Measurements from ENCODE around the gene TRPM2. TPM values are rescaled to one million over a fixed set of nuclear protein-coding genes. Genes with fewer than 3 reads are reported as not detected.
"Not testable (repeated sequence)": the region's sequence is repeated elsewhere in the genome, so short reads cannot be mapped to it uniquely, and the experiment has no call there.

TRPM2 gene
- total RNA-seq, 1 experiment from 2014 or later: not detected

- in situ Hi-C loops (cut with HindIII; ENCODE audit: low pct_unique_long_range_greater_than_20kb, low sequenced_read_pairs): no loop called here
- DNase-seq (ENCODE audit: low read depth): no peak
Measured at GRCh38 chr21:44349416-44349846, 4.0 kb upstream of the TRPM2 start.

- no peak for DNase-seq (ENCODE audit: low read depth)
- in situ Hi-C loops (cut with HindIII; ENCODE audit: low pct_unique_long_range_greater_than_20kb, low sequenced_read_pairs): no loop called here
Measured at GRCh38 chr21:44349847-44350772, 3.3 kb upstream of the TRPM2 start.

GRCh38 chr21:44350773-44351481 lies 2.5 kb upstream of the TRPM2 start:
- DNase-seq (ENCODE audit: low read depth): no peak
- in situ Hi-C loops (cut with HindIII; ENCODE audit: low pct_unique_long_range_greater_than_20kb, low sequenced_read_pairs): no loop called here

GRCh38 chr21:44351535-44352252 lies 1.7 kb upstream of the TRPM2 start:
- in situ Hi-C loops (cut with HindIII; ENCODE audit: low pct_unique_long_range_greater_than_20kb, low sequenced_read_pairs): no loop called here
- no peak for DNase-seq (ENCODE audit: low read depth)

- in situ Hi-C loops (cut with HindIII; ENCODE audit: low pct_unique_long_range_greater_than_20kb, low sequenced_read_pairs): no loop called here
- no peak for DNase-seq (ENCODE audit: low read depth)
Measured at GRCh38 chr21:44352253-44352860, 1.1 kb upstream of the TRPM2 start.

GRCh38 chr21:44354001-44354405 lies 582 bp downstream of the TRPM2 start:
- DNase-seq (ENCODE audit: low read depth): no peak
- in situ Hi-C loops (cut with HindIII; ENCODE audit: low pct_unique_long_range_greater_than_20kb, low sequenced_read_pairs): no loop called here

GRCh38 chr21:44354775-44355771 lies 1.7 kb downstream of the TRPM2 start:
- in situ Hi-C loops (cut with HindIII; ENCODE audit: low pct_unique_long_range_greater_than_20kb, low sequenced_read_pairs): no loop called here

GRCh38 chr21:44356160-44356559 lies 2.7 kb downstream of the TRPM2 start:
- no peak for DNase-seq (ENCODE audit: low read depth)
- in situ Hi-C loops (cut with HindIII; ENCODE audit: low pct_unique_long_range_greater_than_20kb, low sequenced_read_pairs): no loop called here

More at GRCh38 chr21:44354775-44355771, 1.7 kb downstream of the TRPM2 start:
- no peak for DNase-seq (ENCODE audit: low read depth)

- DNase-seq (ENCODE audit: low read depth): peak; percentile 21
- in situ Hi-C loops (cut with HindIII; ENCODE audit: low pct_unique_long_range_greater_than_20kb, low sequenced_read_pairs): no loop called here
Measured at GRCh38 chr21:44356636-44357035, 3.2 kb downstream of the TRPM2 start.

GRCh38 chr21:44357064-44357837 lies 3.8 kb downstream of the TRPM2 start:
- in situ Hi-C loops (cut with HindIII; ENCODE audit: low pct_unique_long_range_greater_than_20kb, low sequenced_read_pairs): no loop called here
- DNase-seq (ENCODE audit: low read depth): no peak

- in situ Hi-C loops (cut with HindIII; ENCODE audit: low pct_unique_long_range_greater_than_20kb, low sequenced_read_pairs): no loop called here
- DNase-seq (ENCODE audit: low read depth): no peak
Measured at GRCh38 chr21:44359396-44359795, 6.0 kb downstream of the TRPM2 start.

- in situ Hi-C loops (cut with HindIII; ENCODE audit: low pct_unique_long_range_greater_than_20kb, low sequenced_read_pairs): no loop called here
- no peak for DNase-seq (ENCODE audit: low read depth)
Measured at GRCh38 chr21:44360159-44360558, 6.7 kb downstream of the TRPM2 start.

GRCh38 chr21:44361903-44362302 lies 8.5 kb downstream of the TRPM2 start:
- in situ Hi-C loops (cut with HindIII; ENCODE audit: low pct_unique_long_range_greater_than_20kb, low sequenced_read_pairs); DNase-seq (ENCODE audit: low read depth): not testable (repeated sequence)

GRCh38 chr21:44363278-44363677 lies 9.9 kb downstream of the TRPM2 start:
- DNase-seq (ENCODE audit: low read depth): no peak
- in situ Hi-C loops (cut with HindIII; ENCODE audit: low pct_unique_long_range_greater_than_20kb, low sequenced_read_pairs): no loop called here

GRCh38 chr21:44364151-44365053 lies 11.0 kb downstream of the TRPM2 start:
- in situ Hi-C loops (cut with HindIII; ENCODE audit: low pct_unique_long_range_greater_than_20kb, low sequenced_read_pairs): no loop called here
- no peak for DNase-seq (ENCODE audit: low read depth)
